ENCODE data around the gene TLX3. TPM values are rescaled to one million over a fixed set of nuclear protein-coding genes. Genes with fewer than 3 reads are reported as not detected.

The TLX3 gene
- total and polyA plus RNA-seq, 10 of the 15 experiments (the other 5 are each of a cell fraction or from before 2014, with no cell fraction given): not detected

DNA sequence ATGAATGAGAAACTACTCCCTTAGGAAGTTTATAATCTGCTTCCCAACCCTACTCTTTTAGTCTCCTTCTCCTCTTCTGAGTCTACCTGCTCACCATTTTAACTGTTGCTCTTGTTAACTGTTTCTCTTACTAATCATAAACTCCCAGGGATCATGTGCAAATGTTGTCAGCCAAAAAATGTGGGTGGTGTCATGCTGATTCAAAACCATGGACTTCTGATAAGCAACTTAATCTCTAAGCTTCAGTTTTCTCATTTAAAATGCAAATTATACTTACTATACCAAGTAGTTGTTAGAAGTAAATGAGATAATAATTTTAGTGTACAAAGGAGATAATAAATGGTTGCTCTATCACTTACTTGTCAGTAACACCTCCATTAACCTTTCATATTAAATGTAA is 45.9 kb upstream of the TLX3 start:
- RAD21 ChIA-PET (ENCODE audit: unreplicated experiment): no interaction called here
- H3K27me3 ChIP-seq (replicated peaks in 1 of 2; ENCODE audit: control insufficient read depth in 2 of 2, insufficient read depth in 2 of 2, low read length in 1 of 2): no peaks in the 10 kb centered on the region
- no TSS peak for BruUV-seq (replicated peaks)
- no peak overlapping the region for H3K4me2 ChIP-seq (ENCODE audit: control insufficient read depth, insufficient read depth)
- no peaks in the 10 kb centered on the region for H3K79me2 ChIP-seq (ENCODE audit: control insufficient read depth, insufficient read depth, low read length)
- no peak overlapping the region for H3K9ac ChIP-seq (ENCODE audit: control insufficient read depth, insufficient read depth, low read length)
- H2AFZ ChIP-seq (ENCODE audit: control insufficient read depth, low read depth, low read length): no peak overlapping the region
- H3K36me3 ChIP-seq (ENCODE audit: control insufficient read depth in 2 of 2, insufficient read depth in 2 of 2, low read length in 1 of 2): no peaks in the 10 kb centered on the region
- no peak for ATAC-seq
- in situ Hi-C loops (cut with MboI): no loop called here
- H4K20me1 ChIP-seq (ENCODE audit: control insufficient read depth, insufficient read depth): no peaks in the 10 kb centered on the region
- no peak for FAIRE-seq
- intact Hi-C loops (cut with micrococcal nuclease; ENCODE audit: unreplicated experiment): no loop called here
- H3K4me1 ChIP-seq (ENCODE audit: control insufficient read depth, insufficient read depth, low read length): no peaks in the 10 kb centered on the region
- no peak overlapping the region for H3K4me3 ChIP-seq
- CTCF ChIA-PET: interaction anchor here (1.2 to 1.6 kb wide), 2 partner anchors 9 to 471 kb away, joined by 4 read pairs; no protein-coding TSS in a partner anchor
- no peaks in the 10 kb centered on the region for H3K9me3 ChIP-seq (replicated peaks; ENCODE audit: control insufficient read depth, insufficient read depth, low read length)
- POLR2A ChIA-PET: no interaction called here
- SMC1A ChIA-PET (ENCODE audit: uncharacterized antibody, unreplicated experiment): interaction anchor here (0.5 to 1.5 kb wide), 2 partner anchors 55 to 71 kb away, joined by 3 read pairs; no protein-coding TSS in a partner anchor
- no peak overlapping the region for H3K27ac ChIP-seq (ENCODE audit: control insufficient read depth, insufficient read depth)
- TF ChIP-seq EGR1 (IDR thresholded peaks at IDR 0.05; ENCODE audit: borderline replicate concordance in 1 of 2, low read depth in 2 of 2, low read length in 2 of 2) (no peak), SREBF2 (IDR thresholded peaks at IDR 0.05; ENCODE audit: low read length) (no peak), ZBTB11 (CRISPR knock-in tag; IDR thresholded peaks at IDR 0.05) (no peak), LARP7 (IDR thresholded peaks at IDR 0.05) (no peak), ZNF217 (IDR thresholded peaks at IDR 0.05) (no peak)
- no peak for DNase-seq (ENCODE audit: low read depth, low spot score)
